ENCODE measurements around the gene GDPGP1. TPM values are rescaled to one million over a fixed set of nuclear protein-coding genes. Genes with fewer than 3 reads are reported as not detected.

GDPGP1 gene
- total and polyA plus RNA-seq, 10 of the 15 experiments (the other 5 are each of a cell fraction or from before 2014, with no cell fraction given): 0.68 to 8.9 (median 3.0) TPM

DNA sequence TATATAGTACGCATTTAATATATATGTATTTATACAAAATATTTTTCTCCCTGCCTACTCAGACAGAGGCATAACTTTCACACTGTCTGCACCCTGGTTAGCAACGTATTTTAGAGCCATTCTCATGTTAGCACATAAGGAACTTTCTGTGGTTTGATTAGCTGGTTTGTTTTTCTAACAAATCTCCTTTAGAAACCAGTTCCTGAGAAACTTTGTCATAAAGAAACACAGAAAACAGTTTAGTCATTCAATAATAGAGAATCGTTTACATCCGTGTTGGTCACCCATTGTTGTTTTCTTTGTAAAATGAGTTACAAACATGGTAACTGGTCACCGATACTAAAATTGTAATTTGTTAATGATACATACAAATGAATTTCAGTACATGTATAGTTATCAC lies 25.5 kb downstream of the GDPGP1 start:
- Histone ChIP-seq H3K4me3 (no peak overlapping the region), H4K20me1 (ENCODE audit: control insufficient read depth, insufficient read depth) (no peaks in the 10 kb centered on the region), H3K79me2 (ENCODE audit: control insufficient read depth, insufficient read depth, low read length) (no peaks in the 10 kb centered on the region), H3K27ac (ENCODE audit: control insufficient read depth, insufficient read depth) (peak overlapping the region; percentile 79), H3K27me3 (replicated peaks in 1 of 2; ENCODE audit: control insufficient read depth in 2 of 2, insufficient read depth in 2 of 2, low read length in 1 of 2) (no peaks in the 10 kb centered on the region; a peak in 1 of 4 replicates), H2AFZ (ENCODE audit: control insufficient read depth, low read depth, low read length) (no peak overlapping the region; the same call in 1 of the 2 replicates), H3K4me2 (ENCODE audit: control insufficient read depth, insufficient read depth) (peak overlapping the region; percentile 82), H3K9me3 (replicated peaks; ENCODE audit: control insufficient read depth, insufficient read depth, low read length) (no peaks in the 10 kb centered on the region), H3K9ac (ENCODE audit: control insufficient read depth, insufficient read depth, low read length) (no peak overlapping the region), H3K4me1 (ENCODE audit: control insufficient read depth, insufficient read depth, low read length) (peaks cover 31% of the 10 kb centered on the region), H3K36me3 (ENCODE audit: control insufficient read depth in 2 of 2, insufficient read depth in 2 of 2, low read length in 1 of 2) (no peaks in the 10 kb centered on the region)
- ChIA-PET CTCF (interaction anchor here (1.0 to 3.6 kb wide), 2 partner anchors 27 to 34 kb away, joined by 6 to 10 read pairs; partner anchors contain the start of genes CIB1 and GDPGP1), POLR2A (interaction anchor here (1.0 to 2.2 kb wide), 3 partner anchors 11 to 26 kb away, joined by 3 to 10 read pairs (median 5); partner anchors contain the start of genes CIB1 and TTLL13), RAD21 (ENCODE audit: unreplicated experiment) (interaction anchor here (1.3 kb wide), 1 partner anchor 26 kb away, joined by 5 read pairs; the partner anchor contains the start of genes CIB1 and GDPGP1), SMC1A (ENCODE audit: uncharacterized antibody, unreplicated experiment) (interaction anchor here (0.9 to 1.7 kb wide), 3 partner anchors 9 to 29 kb away, joined by 3 to 7 read pairs (median 4); partner anchors contain the start of genes CIB1 and GDPGP1)
- ATAC-seq (peak; percentile 89), DNase-seq (ENCODE audit: low read depth, low spot score) (peak; percentile 65), FAIRE-seq (peak; percentile 97)
- in situ Hi-C loops (cut with MboI) (no loop called here), intact Hi-C loops (cut with micrococcal nuclease; ENCODE audit: unreplicated experiment) (loop anchor here (2.0 kb wide), 1 partner anchor 27 kb away; the partner anchor contains the start of gene CIB1)
- 2% methylated on average over 5 of the region's 5 CpGs for WGBS (ENCODE audit: insufficient coverage, insufficient replicate concordance, low lambda C conversion rate, missing lambda C conversion rate)
- BruUV-seq (replicated peaks): no TSS peak
- TF ChIP-seq EP300 (IDR thresholded peaks at IDR 0.05; ENCODE audit: borderline replicate concordance in 1 of 2, control insufficient read depth in 1 of 2, low read depth in 2 of 2, low read length in 2 of 2) (peak; percentile 74 to 87; a peak in 3 of 4 replicates), EZH2 (IDR thresholded peaks at IDR 0.05; ENCODE audit: borderline replicate concordance, control insufficient read depth, low read depth, low read length) (no peak), MTA2 (IDR thresholded peaks at IDR 0.05; ENCODE audit: low read depth) (peak; percentile 89), STAT1 (conservative IDR thresholded peaks at IDR 0.05) (no peak), ATF7 (IDR thresholded peaks at IDR 0.05; ENCODE audit: low read depth) (peak; percentile 73; the same call in 1 of the 2 replicates), HDGF (IDR thresholded peaks at IDR 0.05) (no peak), JUND (IDR thresholded peaks at IDR 0.05; ENCODE audit: low read depth, low read length) (no peak), MEF2B (IDR thresholded peaks at IDR 0.05; ENCODE audit: partially characterized antibody, poor library complexity, severe bottlenecking) (peak; percentile 52), ZBED1 (IDR thresholded peaks at IDR 0.05; ENCODE audit: borderline replicate concordance) (peak; percentile 47; the same call in 1 of the 2 replicates), MTA3 (IDR thresholded peaks at IDR 0.05; ENCODE audit: borderline replicate concordance, low read length) (peak; percentile 80; the same call in 1 of the 2 replicates)
- TF ChIP-seq, protein P1, sequence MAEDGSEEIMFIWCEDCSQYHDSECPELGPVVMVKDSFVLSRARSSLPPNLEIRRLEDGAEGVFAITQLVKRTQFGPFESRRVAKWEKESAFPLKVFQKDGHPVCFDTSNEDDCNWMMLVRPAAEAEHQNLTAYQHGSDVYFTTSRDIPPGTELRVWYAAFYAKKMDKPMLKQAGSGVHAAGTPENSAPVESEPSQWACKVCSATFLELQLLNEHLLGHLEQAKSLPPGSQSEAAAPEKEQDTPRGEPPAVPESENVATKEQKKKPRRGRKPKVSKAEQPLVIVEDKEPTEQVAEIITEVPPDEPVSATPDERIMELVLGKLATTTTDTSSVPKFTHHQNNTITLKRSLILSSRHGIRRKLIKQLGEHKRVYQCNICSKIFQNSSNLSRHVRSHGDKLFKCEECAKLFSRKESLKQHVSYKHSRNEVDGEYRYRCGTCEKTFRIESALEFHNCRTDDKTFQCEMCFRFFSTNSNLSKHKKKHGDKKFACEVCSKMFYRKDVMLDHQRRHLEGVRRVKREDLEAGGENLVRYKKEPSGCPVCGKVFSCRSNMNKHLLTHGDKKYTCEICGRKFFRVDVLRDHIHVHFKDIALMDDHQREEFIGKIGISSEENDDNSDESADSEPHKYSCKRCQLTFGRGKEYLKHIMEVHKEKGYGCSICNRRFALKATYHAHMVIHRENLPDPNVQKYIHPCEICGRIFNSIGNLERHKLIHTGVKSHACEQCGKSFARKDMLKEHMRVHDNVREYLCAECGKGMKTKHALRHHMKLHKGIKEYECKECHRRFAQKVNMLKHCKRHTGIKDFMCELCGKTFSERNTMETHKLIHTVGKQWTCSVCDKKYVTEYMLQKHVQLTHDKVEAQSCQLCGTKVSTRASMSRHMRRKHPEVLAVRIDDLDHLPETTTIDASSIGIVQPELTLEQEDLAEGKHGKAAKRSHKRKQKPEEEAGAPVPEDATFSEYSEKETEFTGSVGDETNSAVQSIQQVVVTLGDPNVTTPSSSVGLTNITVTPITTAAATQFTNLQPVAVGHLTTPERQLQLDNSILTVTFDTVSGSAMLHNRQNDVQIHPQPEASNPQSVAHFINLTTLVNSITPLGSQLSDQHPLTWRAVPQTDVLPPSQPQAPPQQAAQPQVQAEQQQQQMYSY (CRISPR knock-in tag; IDR thresholded peaks at IDR 0.05): no peak
- TF ChIP-seq, protein P2, sequence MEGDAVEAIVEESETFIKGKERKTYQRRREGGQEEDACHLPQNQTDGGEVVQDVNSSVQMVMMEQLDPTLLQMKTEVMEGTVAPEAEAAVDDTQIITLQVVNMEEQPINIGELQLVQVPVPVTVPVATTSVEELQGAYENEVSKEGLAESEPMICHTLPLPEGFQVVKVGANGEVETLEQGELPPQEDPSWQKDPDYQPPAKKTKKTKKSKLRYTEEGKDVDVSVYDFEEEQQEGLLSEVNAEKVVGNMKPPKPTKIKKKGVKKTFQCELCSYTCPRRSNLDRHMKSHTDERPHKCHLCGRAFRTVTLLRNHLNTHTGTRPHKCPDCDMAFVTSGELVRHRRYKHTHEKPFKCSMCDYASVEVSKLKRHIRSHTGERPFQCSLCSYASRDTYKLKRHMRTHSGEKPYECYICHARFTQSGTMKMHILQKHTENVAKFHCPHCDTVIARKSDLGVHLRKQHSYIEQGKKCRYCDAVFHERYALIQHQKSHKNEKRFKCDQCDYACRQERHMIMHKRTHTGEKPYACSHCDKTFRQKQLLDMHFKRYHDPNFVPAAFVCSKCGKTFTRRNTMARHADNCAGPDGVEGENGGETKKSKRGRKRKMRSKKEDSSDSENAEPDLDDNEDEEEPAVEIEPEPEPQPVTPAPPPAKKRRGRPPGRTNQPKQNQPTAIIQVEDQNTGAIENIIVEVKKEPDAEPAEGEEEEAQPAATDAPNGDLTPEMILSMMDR (IDR thresholded peaks at IDR 0.05 in 2 of 3, conservative IDR thresholded peaks at IDR 0.05 in 1 of 3; ENCODE audit: control insufficient read depth in 2 of 3, extremely low read depth in 1 of 3, insufficient read depth in 1 of 3, low read depth in 3 of 3, low read length in 3 of 3): no peak
- TF ChIP-seq, protein P3, sequence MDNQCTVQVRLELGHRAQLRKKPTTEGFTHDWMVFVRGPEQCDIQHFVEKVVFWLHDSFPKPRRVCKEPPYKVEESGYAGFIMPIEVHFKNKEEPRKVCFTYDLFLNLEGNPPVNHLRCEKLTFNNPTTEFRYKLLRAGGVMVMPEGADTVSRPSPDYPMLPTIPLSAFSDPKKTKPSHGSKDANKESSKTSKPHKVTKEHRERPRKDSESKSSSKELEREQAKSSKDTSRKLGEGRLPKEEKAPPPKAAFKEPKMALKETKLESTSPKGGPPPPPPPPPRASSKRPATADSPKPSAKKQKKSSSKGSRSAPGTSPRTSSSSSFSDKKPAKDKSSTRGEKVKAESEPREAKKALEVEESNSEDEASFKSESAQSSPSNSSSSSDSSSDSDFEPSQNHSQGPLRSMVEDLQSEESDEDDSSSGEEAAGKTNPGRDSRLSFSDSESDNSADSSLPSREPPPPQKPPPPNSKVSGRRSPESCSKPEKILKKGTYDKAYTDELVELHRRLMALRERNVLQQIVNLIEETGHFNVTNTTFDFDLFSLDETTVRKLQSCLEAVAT (IDR thresholded peaks at IDR 0.05): no peak
- TF ChIP-seq, protein P4, sequence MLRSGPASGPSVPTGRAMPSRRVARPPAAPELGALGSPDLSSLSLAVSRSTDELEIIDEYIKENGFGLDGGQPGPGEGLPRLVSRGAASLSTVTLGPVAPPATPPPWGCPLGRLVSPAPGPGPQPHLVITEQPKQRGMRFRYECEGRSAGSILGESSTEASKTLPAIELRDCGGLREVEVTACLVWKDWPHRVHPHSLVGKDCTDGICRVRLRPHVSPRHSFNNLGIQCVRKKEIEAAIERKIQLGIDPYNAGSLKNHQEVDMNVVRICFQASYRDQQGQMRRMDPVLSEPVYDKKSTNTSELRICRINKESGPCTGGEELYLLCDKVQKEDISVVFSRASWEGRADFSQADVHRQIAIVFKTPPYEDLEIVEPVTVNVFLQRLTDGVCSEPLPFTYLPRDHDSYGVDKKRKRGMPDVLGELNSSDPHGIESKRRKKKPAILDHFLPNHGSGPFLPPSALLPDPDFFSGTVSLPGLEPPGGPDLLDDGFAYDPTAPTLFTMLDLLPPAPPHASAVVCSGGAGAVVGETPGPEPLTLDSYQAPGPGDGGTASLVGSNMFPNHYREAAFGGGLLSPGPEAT (IDR thresholded peaks at IDR 0.05; ENCODE audit: low read depth): peak; percentile 42; the same call in 1 of the 2 replicates
